KMS-11 (cell line): ENCODE results near the gene FAM163A.

Source experiments
- H2AFZ ChIP-seq: fragments of 200-600 bp; sonication (generic); 2 replicates; pipeline ENCODE4 v1.6.1; 2016; ENCODE audit warnings: antibody characterized with exemption, mixed run types, low read depth
- H3K27ac ChIP-seq: fragments of 200-600 bp; sonication (generic); 2 replicates; pipeline ENCODE4 v1.6.1; 2016; ENCODE audit warnings: mild to moderate bottlenecking, mixed run types
- H3K27me3 ChIP-seq: fragments of 200-600 bp; sonication (generic); 2 replicates; pipeline ENCODE4 v1.6.1; 2017; ENCODE audit warnings: mild to moderate bottlenecking, low read depth, mixed run types, moderate library complexity; ENCODE audit not compliant: insufficient read depth
- H3K36me3 ChIP-seq: fragments of 200-600 bp; sonication (generic); 2 replicates; pipeline ENCODE4 v1.6.1; 2017; ENCODE audit warnings: mild to moderate bottlenecking, mixed run types; ENCODE audit not compliant: insufficient read depth
- H3K4me1 ChIP-seq: fragments of 200-600 bp; sonication (generic); 2 replicates; pipeline ENCODE4 v1.6.1; 2016; ENCODE audit warnings: mild to moderate bottlenecking, low read depth, mixed run types; ENCODE audit not compliant: poor library complexity, severe bottlenecking
- H3K4me2 ChIP-seq: fragments of 200-600 bp; sonication (generic); 2 replicates; pipeline ENCODE4 v1.7.0; 2016; ENCODE audit warnings: mild to moderate bottlenecking, mixed run types
- H3K4me3 ChIP-seq: fragments of 200-600 bp; sonication (generic); IDR thresholded peaks from 2 replicates; pipeline ENCODE4 v1.6.1; 2017; ENCODE audit warnings: low read depth, low read length, mixed read lengths; ENCODE audit not compliant: insufficient read depth
- H3K79me2 ChIP-seq: fragments of 200-600 bp; sonication (generic); 2 replicates; pipeline ENCODE4 v1.6.1; 2016; ENCODE audit warnings: low read depth, mixed run types; ENCODE audit not compliant: insufficient read depth
- H3K9ac ChIP-seq: fragments of 200-600 bp; sonication (generic); 2 replicates; pipeline ENCODE4 v1.6.1; 2016; ENCODE audit warnings: mild to moderate bottlenecking, mixed run types
- H4K20me1 ChIP-seq: fragments of 200-600 bp; sonication (generic); 2 replicates; pipeline ENCODE4 v1.6.1; 2016; ENCODE audit warnings: mild to moderate bottlenecking, mixed run types; ENCODE audit not compliant: insufficient read depth
- TF ChIP-seq, protein P1 (sequence below): fragments of 200-600 bp; sonication (generic); conservative IDR thresholded peaks from 2 replicates; pipeline ENCODE4 v1.6.1; 2017; ENCODE audit warnings: low read depth, mild to moderate bottlenecking, antibody characterized with exemption, low read length, moderate library complexity, mixed read lengths

The FAM163A gene

DNA sequence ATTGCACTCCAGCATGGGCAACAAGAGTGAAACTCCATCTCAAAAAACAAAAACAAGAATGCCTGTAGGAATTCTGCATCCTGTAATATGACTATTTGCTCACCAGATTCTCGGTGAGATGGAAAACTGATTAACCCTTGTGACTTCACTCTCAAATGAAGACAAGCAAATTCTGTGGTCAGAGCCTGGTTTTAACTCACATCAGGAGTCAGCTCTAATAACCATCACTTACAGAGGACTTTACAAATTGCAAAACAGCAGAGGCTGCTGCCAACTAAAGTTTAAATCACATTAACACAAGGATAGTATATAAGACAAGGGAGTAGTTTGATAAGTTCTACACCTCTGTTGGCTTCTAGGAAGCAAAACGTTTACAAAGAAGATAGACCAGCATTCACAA is 35.7 kb upstream of the FAM163A start:
- H3K4me1 ChIP-seq, result no peaks in the 10 kb centered on the region
- no peaks in the 10 kb centered on the region for H3K27me3 ChIP-seq
- no peak overlapping the region for H2AFZ ChIP-seq
- H3K4me3 ChIP-seq, result no peak overlapping the region
- no peak overlapping the region for H3K9ac ChIP-seq
- H4K20me1 ChIP-seq, result no peaks in the 10 kb centered on the region
- TF ChIP-seq, protein P1, sequence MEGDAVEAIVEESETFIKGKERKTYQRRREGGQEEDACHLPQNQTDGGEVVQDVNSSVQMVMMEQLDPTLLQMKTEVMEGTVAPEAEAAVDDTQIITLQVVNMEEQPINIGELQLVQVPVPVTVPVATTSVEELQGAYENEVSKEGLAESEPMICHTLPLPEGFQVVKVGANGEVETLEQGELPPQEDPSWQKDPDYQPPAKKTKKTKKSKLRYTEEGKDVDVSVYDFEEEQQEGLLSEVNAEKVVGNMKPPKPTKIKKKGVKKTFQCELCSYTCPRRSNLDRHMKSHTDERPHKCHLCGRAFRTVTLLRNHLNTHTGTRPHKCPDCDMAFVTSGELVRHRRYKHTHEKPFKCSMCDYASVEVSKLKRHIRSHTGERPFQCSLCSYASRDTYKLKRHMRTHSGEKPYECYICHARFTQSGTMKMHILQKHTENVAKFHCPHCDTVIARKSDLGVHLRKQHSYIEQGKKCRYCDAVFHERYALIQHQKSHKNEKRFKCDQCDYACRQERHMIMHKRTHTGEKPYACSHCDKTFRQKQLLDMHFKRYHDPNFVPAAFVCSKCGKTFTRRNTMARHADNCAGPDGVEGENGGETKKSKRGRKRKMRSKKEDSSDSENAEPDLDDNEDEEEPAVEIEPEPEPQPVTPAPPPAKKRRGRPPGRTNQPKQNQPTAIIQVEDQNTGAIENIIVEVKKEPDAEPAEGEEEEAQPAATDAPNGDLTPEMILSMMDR, result no peak
- no peaks in the 10 kb centered on the region for H3K79me2 ChIP-seq
- H3K27ac ChIP-seq, result no peak overlapping the region
- H3K4me2 ChIP-seq, result no peak overlapping the region
- no peaks in the 10 kb centered on the region for H3K36me3 ChIP-seq

DNA sequence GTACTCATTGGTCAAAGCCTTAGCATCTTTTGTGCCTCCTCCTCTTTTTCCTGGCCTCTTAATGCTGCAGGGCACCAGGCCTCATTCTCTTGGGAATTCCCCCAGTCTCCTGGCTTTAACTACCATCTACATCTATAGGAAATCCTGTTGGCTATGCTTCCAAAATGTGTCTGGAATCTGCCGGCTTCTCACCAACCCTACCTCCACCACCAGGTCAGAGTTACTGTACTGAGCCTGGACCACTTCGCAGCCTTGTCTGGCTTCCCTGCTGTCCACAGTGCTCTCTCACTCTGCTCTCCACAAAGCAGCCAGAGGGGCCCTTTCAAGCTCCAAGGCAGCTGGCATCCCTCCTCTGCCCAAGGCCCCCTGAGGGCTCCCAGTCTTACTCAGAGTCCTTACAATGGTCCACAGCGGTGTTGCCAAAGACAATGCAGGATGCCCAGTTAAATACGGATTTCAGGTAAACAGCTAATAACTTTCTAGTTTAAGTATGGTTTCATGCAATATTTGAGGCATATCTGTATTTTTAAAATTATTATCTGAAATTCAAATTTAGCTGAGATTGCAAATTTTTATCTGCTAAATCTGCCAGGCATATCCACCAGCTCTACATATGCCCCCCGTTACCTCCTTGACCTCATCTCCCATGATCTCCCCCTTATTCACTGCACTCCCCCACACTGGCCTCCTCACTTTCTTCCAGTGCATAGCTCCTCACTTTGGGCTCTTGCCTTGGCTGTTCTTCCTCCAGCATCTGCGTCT is 34.5 kb upstream of the FAM163A start:
- Histone ChIP-seq H3K4me2 (no peak overlapping the region), H4K20me1 (no peaks in the 10 kb centered on the region), H3K9ac (no peak overlapping the region)

GRCh38 chr1:179709841-179710329 is 33.2 kb upstream of the FAM163A start:
- H3K36me3 ChIP-seq, result no peaks in the 10 kb centered on the region

More for the DNA sequence above, 34.5 kb upstream of the FAM163A start:
- Histone ChIP-seq H3K4me1 (no peaks in the 10 kb centered on the region), H3K4me3 (no peak overlapping the region), H3K36me3 (no peaks in the 10 kb centered on the region), H2AFZ (no peak overlapping the region), H3K27ac (no peak overlapping the region), H3K79me2 (no peaks in the 10 kb centered on the region), H3K27me3 (no peaks in the 10 kb centered on the region)
- TF ChIP-seq, protein P1, result no peak

GRCh38 chr1:179714159-179714558 is 28.9 kb upstream of the FAM163A start:
- TF ChIP-seq, protein P1, result no peak
- Histone ChIP-seq H4K20me1 (no peaks in the 10 kb centered on the region), H3K79me2 (no peaks in the 10 kb centered on the region), H2AFZ (no peak overlapping the region), H3K36me3 (no peaks in the 10 kb centered on the region), H3K4me2 (no peak overlapping the region), H3K9ac (no peak overlapping the region), H3K27ac (no peak overlapping the region), H3K4me3 (no peak overlapping the region), H3K4me1 (no peaks in the 10 kb centered on the region), H3K27me3 (no peaks in the 10 kb centered on the region)

More at GRCh38 chr1:179709841-179710329, 33.2 kb upstream of the FAM163A start:
- Histone ChIP-seq H4K20me1 (no peaks in the 10 kb centered on the region), H3K27me3 (no peaks in the 10 kb centered on the region), H3K4me3 (no peak overlapping the region), H3K4me2 (no peak overlapping the region), H3K9ac (no peak overlapping the region), H3K27ac (no peak overlapping the region), H3K79me2 (no peaks in the 10 kb centered on the region), H2AFZ (no peak overlapping the region), H3K4me1 (no peaks in the 10 kb centered on the region)
- TF ChIP-seq, protein P1, result no peak
